HFFc6 (cell line): Measurements from ENCODE around the gene TEAD3. TPM values are rescaled to one million over a fixed set of nuclear protein-coding genes. Genes with fewer than 3 reads are reported as not detected.

Experiments used
- DNase-seq: peaks from one replicate; pipeline ENCODE4 v3.0.0-alpha.2; 2018
- H3K27ac Mint-ChIP-seq: 2 replicates; pipeline ENCODE4 v1.8.0; 2020; ENCODE audit warnings: mild to moderate bottlenecking, mixed read lengths
- H3K27me3 Mint-ChIP-seq: 2 replicates; pipeline ENCODE4 v1.8.0; 2021; ENCODE audit warnings: mild to moderate bottlenecking, moderate library complexity, mixed read lengths; ENCODE audit not compliant: insufficient read depth
- H3K36me3 Mint-ChIP-seq: 2 replicates; pipeline ENCODE4 v1.8.0; 2021; ENCODE audit warnings: low read depth, mixed read lengths
- H3K4me1 Mint-ChIP-seq: 2 replicates; pipeline ENCODE4 v1.8.0; 2020; ENCODE audit warnings: low read depth, mixed read lengths
- H3K4me3 Mint-ChIP-seq: 2 replicates; pipeline ENCODE4 v1.8.0; 2020; ENCODE audit warnings: mild to moderate bottlenecking, moderate library complexity, mixed read lengths
- H3K9me3 Mint-ChIP-seq: 2 replicates; pipeline ENCODE4 v1.8.0; 2020; ENCODE audit warnings: mild to moderate bottlenecking, mixed read lengths
- total RNA-seq, 6 experiments: library from RNA; stranded (reverse); fragmentation: NEBNext Ultra II Directional; extraction: Animal tissue kit (Norgen Biotek cat#: 25700); gene quantifications; 2 replicates in 1 of 6; 3 replicates in 5 of 6; pipeline ENCODE4 v1.2.3, GENCODE V29; 2021
- TF ChIP-seq, protein P1 (sequence below): fragments of 200-600 bp; sonication (generic); IDR thresholded peaks from 2 replicates; pipeline ENCODE4 v1.5.0; 2021; ENCODE audit warnings: antibody characterized with exemption, mild to moderate bottlenecking

Gene TEAD3
- total RNA-seq, 6 experiments from 2014 or later = 34.2 to 39.5 (median 36.5) TPM

DNA sequence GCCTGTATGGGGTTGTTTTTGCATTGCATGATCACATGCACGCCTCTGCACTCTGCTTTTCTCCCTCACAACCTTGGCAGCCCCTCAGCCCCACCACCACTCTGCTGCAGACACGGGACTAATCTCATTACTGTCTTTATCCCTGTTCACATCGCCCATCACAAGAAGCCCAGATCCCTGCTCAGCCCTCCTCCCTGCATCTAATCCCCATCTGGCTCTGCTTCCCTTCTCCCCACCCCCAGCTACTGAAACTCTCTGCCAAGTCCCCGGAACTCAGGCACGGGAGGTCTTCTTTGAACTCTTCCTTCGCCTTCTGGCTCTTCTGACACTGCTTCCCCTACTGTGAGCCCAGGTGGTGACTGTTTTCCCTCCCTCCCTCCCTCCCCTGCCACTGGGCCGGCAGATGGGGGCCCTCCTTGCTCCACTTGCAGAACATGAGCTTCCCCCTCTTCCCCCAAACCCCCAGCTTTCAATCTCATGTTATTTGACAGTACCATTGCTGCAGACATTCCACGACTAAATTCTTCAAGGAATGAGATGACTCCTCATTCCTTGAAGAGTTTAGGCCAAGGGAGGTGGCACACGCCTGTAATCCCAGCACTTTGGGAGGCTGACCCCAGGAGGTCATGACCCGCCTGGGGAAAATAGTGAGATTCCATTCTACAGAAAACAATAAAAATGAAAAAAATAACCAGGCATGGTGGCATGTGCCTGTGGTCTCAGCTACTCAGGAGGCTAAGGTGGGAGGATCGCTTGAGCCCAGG is 37.7 kb upstream of the TEAD3 start:
- no peak overlapping the region for H3K27ac Mint-ChIP-seq
- no peak for DNase-seq
- no peaks in the 10 kb centered on the region for H3K4me1 Mint-ChIP-seq
- H3K36me3 Mint-ChIP-seq = no peaks in the 10 kb centered on the region
- H3K27me3 Mint-ChIP-seq = peaks cover 26% of the 10 kb centered on the region
- H3K9me3 Mint-ChIP-seq = no peaks in the 10 kb centered on the region
- no peak overlapping the region for H3K4me3 Mint-ChIP-seq
- TF ChIP-seq, protein P1, sequence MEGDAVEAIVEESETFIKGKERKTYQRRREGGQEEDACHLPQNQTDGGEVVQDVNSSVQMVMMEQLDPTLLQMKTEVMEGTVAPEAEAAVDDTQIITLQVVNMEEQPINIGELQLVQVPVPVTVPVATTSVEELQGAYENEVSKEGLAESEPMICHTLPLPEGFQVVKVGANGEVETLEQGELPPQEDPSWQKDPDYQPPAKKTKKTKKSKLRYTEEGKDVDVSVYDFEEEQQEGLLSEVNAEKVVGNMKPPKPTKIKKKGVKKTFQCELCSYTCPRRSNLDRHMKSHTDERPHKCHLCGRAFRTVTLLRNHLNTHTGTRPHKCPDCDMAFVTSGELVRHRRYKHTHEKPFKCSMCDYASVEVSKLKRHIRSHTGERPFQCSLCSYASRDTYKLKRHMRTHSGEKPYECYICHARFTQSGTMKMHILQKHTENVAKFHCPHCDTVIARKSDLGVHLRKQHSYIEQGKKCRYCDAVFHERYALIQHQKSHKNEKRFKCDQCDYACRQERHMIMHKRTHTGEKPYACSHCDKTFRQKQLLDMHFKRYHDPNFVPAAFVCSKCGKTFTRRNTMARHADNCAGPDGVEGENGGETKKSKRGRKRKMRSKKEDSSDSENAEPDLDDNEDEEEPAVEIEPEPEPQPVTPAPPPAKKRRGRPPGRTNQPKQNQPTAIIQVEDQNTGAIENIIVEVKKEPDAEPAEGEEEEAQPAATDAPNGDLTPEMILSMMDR = no peak

DNA sequence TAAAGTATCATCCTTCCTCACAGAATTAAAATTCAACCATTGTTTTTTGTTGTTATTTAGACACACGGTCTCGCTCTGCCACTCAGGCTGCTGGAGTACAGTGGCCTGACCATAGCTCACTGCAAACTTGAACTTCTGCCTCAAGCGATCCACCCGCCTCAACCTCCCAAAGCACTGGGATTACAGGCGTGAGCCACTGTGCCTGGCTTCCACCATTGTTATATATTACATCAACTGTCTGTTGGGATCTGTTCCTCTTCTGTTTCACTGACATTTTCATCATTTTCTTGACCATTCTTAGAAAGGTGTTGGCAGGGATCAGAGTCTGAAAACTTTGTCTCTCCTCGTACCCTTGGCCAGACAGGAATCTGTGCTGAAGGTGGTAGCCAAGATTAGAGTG is 37.1 kb upstream of the TEAD3 start:
- H3K9me3 Mint-ChIP-seq = no peaks in the 10 kb centered on the region
- H3K4me1 Mint-ChIP-seq = no peaks in the 10 kb centered on the region
- peaks cover 21% of the 10 kb centered on the region for H3K27me3 Mint-ChIP-seq
- no peak for DNase-seq
- no peak overlapping the region for H3K4me3 Mint-ChIP-seq
- TF ChIP-seq, protein P1 = no peak
- no peak overlapping the region for H3K27ac Mint-ChIP-seq
- H3K36me3 Mint-ChIP-seq = no peaks in the 10 kb centered on the region

DNA sequence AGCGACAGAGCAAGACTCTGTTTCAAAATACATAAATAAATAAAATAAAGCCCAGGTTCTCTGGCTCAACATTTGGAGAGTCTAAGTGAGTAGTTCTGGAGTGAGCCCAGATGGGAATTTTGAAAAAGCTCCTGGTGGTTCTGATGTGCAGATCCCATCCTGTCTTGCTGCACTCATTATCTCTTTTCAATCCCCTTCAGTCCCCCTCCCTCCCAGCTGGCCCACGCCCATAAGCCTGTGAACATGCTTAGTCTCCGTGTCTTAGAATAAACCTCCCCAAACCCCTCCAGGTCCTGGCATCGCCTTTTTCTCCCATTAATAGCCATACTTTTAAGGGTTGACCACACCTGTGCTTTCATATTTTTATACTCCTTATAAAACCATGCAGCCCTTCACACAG is 35.2 kb upstream of the TEAD3 start:
- Mint-ChIP-seq H3K4me1 (no peaks in the 10 kb centered on the region), H3K9me3 (no peaks in the 10 kb centered on the region), H3K27me3 (peaks cover 17% of the 10 kb centered on the region), H3K27ac (no peak overlapping the region), H3K4me3 (no peak overlapping the region), H3K36me3 (no peaks in the 10 kb centered on the region)
- DNase-seq = no peak
- TF ChIP-seq, protein P1 = no peak

- peaks cover 15% of the 10 kb centered on the region for H3K27me3 Mint-ChIP-seq
- H3K27ac Mint-ChIP-seq = no peak overlapping the region
- H3K9me3 Mint-ChIP-seq = no peaks in the 10 kb centered on the region
- H3K4me1 Mint-ChIP-seq = 0 out of 2 replicates have a peak, but pooled peaks cover 5% of the 10 kb centered on the region
- H3K4me3 Mint-ChIP-seq = no peak overlapping the region
- no peak for DNase-seq
- no peaks in the 10 kb centered on the region for H3K36me3 Mint-ChIP-seq
- TF ChIP-seq, protein P1 = no peak
These were observed 27.6 kb upstream of the TEAD3 start for GRCh38 chr6:35524380-35525020.

DNA sequence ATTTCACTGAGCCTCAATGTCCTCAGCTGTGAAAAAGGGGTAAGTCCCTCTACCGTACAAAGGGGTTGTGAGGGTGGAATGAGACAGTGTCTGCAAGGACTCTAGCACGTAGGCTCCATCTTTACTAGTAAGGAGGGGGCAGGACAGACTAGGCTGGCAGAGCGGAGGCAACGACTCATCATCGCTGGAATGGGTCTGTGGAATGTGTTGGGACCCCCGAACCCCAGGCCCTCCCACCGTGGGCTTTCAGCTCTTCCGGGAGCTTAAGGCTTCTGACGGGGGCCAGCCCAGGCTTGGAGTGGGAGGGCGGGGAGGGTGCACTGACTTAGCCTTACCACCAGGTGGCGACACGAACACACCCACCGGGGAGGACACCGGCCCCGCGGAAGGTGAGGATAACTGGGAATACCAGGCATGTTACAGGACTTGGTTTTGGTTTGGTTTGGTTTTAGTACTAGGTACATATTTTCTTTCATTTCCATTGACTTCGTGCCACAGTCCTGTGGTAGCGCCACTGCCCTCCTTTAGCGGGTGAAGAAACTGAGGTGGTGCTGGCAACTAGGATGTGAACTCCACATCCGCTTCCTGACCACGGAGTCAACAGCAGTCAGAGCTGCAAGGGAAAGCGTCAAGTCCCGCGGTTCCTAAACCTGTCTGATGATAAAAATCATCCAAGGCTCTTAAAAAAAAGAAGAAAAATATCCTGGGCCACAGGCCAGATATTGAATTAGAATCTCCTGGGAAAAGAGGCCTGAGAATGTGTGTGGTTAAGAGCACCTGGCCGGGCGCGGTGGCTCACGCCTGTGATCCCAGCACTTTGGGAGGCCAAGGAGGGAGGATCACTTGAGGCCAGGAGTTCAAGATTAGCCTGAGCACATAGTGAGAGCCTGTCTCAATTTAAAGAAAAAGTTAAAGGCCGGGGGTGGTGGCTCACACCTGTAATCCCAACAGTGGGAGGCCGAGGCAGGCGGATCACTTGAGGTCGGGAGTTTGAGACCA is 26.1 kb upstream of the TEAD3 start:
- no peak overlapping the region for H3K27ac Mint-ChIP-seq
- DNase-seq = peak; percentile 32
- TF ChIP-seq, protein P1 = peak; percentile 100
- H3K4me1 Mint-ChIP-seq = 0 out of 2 replicates have a peak, but pooled peaks cover 5% of the 10 kb centered on the region
- no peaks in the 10 kb centered on the region for H3K36me3 Mint-ChIP-seq
- peaks cover 15% of the 10 kb centered on the region for H3K27me3 Mint-ChIP-seq
- peak overlapping the region; percentile 43; the same call in 1 of the 2 replicates for H3K4me3 Mint-ChIP-seq
- H3K9me3 Mint-ChIP-seq = no peaks in the 10 kb centered on the region
